ENCODE measurements around the gene DENND4A. TPM values are rescaled to one million over a fixed set of nuclear protein-coding genes. Genes with fewer than 3 reads are reported as not detected.

Gene DENND4A
- total RNA-seq, 1 experiment from 2014 or later, result 62.4 TPM

DNA sequence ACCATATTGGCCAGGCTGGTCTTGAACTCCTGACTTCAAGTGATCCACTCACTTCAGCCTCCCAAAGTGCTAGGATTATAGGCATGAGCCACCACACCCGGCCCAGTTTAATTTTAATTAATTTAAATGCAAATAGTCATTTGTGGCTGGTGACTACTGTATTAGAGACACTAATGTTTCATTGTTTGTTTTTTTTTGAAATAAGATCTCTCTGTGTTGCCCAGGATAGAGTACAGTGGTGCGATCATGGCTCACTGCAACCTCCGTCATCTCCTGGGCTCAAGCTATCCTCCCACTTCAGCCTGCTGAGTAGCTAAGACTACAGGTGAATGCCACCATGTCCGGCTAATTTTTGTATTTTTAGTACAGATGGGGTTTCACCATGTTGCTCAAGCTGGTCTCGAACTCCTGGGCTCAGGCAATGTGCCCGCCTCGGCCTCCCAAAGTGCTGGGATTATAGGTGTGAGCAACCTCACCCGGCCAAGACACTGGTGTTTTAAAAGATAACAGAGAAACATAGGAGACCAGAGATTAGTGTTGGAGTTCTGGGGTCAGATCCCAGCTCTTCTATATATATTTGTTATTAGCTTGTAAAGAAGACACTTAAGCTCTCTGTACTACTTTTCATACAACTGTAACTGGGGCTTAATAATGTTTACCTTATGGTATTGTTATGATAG lies 42.6 kb upstream of the DENND4A start:
- no peaks in the 10 kb centered on the region for H3K9me2 ChIP-seq (replicated peaks; ENCODE audit: insufficient read depth, low read length)
- H3K4me1 ChIP-seq (ENCODE audit: low read length), result peaks cover 14% of the 10 kb centered on the region
- H4K20me1 ChIP-seq (ENCODE audit: insufficient read depth, low read depth, low read length), result no peaks in the 10 kb centered on the region
- H3K79me2 ChIP-seq (ENCODE audit: low read length), result no peaks in the 10 kb centered on the region
- no peaks in the 10 kb centered on the region for H3K36me3 ChIP-seq (ENCODE audit: insufficient read depth, low read length)
- H3K27me3 ChIP-seq (ENCODE audit: low read length), result no peaks in the 10 kb centered on the region
- H3K27ac ChIP-seq (ENCODE audit: low read length), result no peak overlapping the region
- H3K4me2 ChIP-seq (ENCODE audit: low read depth, low read length, poor library complexity, severe bottlenecking), result no peak overlapping the region
- H3K9ac ChIP-seq (ENCODE audit: low read length), result no peak overlapping the region
- no peak overlapping the region for H3K4me3 ChIP-seq (ENCODE audit: low read length)
- no peaks in the 10 kb centered on the region for H3K9me3 ChIP-seq (ENCODE audit: low read length)
- no peak for DNase-seq
- H2AFZ ChIP-seq (ENCODE audit: low read length), result no peak overlapping the region

- Histone ChIP-seq H3K27me3 (ENCODE audit: low read length) (no peaks in the 10 kb centered on the region), H3K79me2 (ENCODE audit: low read length) (no peaks in the 10 kb centered on the region), H3K9ac (ENCODE audit: low read length) (no peak overlapping the region), H3K4me2 (ENCODE audit: low read depth, low read length, poor library complexity, severe bottlenecking) (no peak overlapping the region), H3K9me3 (ENCODE audit: low read length) (no peaks in the 10 kb centered on the region), H3K4me1 (ENCODE audit: low read length) (peaks cover 14% of the 10 kb centered on the region), H3K36me3 (ENCODE audit: insufficient read depth, low read length) (no peaks in the 10 kb centered on the region), H3K27ac (ENCODE audit: low read length) (no peak overlapping the region), H3K4me3 (ENCODE audit: low read length) (no peak overlapping the region), H4K20me1 (ENCODE audit: insufficient read depth, low read depth, low read length) (no peaks in the 10 kb centered on the region), H3K9me2 (replicated peaks; ENCODE audit: insufficient read depth, low read length) (no peaks in the 10 kb centered on the region), H2AFZ (ENCODE audit: low read length) (peak overlapping the region; percentile 60)
- DNase-seq, result no peak
Observed at GRCh38 chr15:65833501-65834205, 41.6 kb upstream of the DENND4A start.

GRCh38 chr15:65832549-65833364 lies 40.7 kb upstream of the DENND4A start:
- Histone ChIP-seq H3K9ac (ENCODE audit: low read length) (no peak overlapping the region), H3K4me3 (ENCODE audit: low read length) (no peak overlapping the region), H3K27me3 (ENCODE audit: low read length) (no peaks in the 10 kb centered on the region), H3K9me2 (replicated peaks; ENCODE audit: insufficient read depth, low read length) (no peaks in the 10 kb centered on the region), H3K79me2 (ENCODE audit: low read length) (no peaks in the 10 kb centered on the region), H4K20me1 (ENCODE audit: insufficient read depth, low read depth, low read length) (no peaks in the 10 kb centered on the region), H3K27ac (ENCODE audit: low read length) (no peak overlapping the region), H3K4me2 (ENCODE audit: low read depth, low read length, poor library complexity, severe bottlenecking) (no peak overlapping the region), H2AFZ (ENCODE audit: low read length) (peak overlapping the region; percentile 60; the same call in 1 of the 2 replicates), H3K9me3 (ENCODE audit: low read length) (no peaks in the 10 kb centered on the region), H3K36me3 (ENCODE audit: insufficient read depth, low read length) (no peaks in the 10 kb centered on the region), H3K4me1 (ENCODE audit: low read length) (peaks cover 19% of the 10 kb centered on the region)
- DNase-seq, result no peak

DNA sequence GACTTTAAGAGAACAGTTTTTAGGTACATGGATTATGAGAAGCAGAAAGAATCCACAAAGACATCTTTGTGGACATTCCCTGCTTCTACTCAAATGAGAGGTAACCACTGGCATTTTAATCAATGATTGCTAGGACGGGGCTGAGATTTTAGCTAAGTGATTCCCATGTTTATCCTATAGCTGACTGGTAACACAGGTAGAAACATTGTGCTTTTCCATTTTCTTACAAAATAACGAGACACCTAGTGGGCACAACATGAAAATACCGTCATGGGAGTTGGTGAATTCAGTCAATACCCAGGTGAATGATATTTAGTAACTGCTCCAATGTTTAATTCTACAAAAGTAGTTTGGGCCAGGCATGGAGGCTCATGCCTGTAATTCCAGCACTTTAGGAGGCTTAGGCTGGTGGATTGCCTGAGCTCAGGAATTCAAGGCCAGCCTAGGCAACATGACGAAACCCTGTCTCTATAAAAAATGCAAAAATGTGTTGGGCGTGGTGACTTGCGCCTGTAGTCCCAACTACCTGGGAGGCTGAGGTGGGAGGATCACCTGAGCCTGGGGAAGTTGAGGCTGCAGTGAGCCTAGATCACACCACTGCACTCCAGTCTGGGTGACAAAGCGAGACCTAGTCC lies 37.2 kb upstream of the DENND4A start:
- Histone ChIP-seq H3K4me3 (ENCODE audit: low read length) (no peak overlapping the region), H3K79me2 (ENCODE audit: low read length) (no peaks in the 10 kb centered on the region), H3K4me2 (ENCODE audit: low read depth, low read length, poor library complexity, severe bottlenecking) (no peak overlapping the region), H2AFZ (ENCODE audit: low read length) (no peak overlapping the region), H3K36me3 (ENCODE audit: insufficient read depth, low read length) (no peaks in the 10 kb centered on the region), H3K4me1 (ENCODE audit: low read length) (peaks cover 31% of the 10 kb centered on the region), H3K9me2 (replicated peaks; ENCODE audit: insufficient read depth, low read length) (no peaks in the 10 kb centered on the region), H4K20me1 (ENCODE audit: insufficient read depth, low read depth, low read length) (no peaks in the 10 kb centered on the region), H3K27me3 (ENCODE audit: low read length) (no peaks in the 10 kb centered on the region), H3K27ac (ENCODE audit: low read length) (no peak overlapping the region), H3K9me3 (ENCODE audit: low read length) (no peaks in the 10 kb centered on the region), H3K9ac (ENCODE audit: low read length) (no peak overlapping the region)
- peak; percentile 61 for DNase-seq

- Histone ChIP-seq H3K4me3 (ENCODE audit: low read length) (no peak overlapping the region), H3K4me2 (ENCODE audit: low read depth, low read length, poor library complexity, severe bottlenecking) (no peak overlapping the region), H3K9me2 (replicated peaks; ENCODE audit: insufficient read depth, low read length) (no peaks in the 10 kb centered on the region), H2AFZ (ENCODE audit: low read length) (no peak overlapping the region), H3K27ac (ENCODE audit: low read length) (no peak overlapping the region), H3K79me2 (ENCODE audit: low read length) (no peaks in the 10 kb centered on the region), H3K27me3 (ENCODE audit: low read length) (no peaks in the 10 kb centered on the region), H4K20me1 (ENCODE audit: insufficient read depth, low read depth, low read length) (no peaks in the 10 kb centered on the region), H3K36me3 (ENCODE audit: insufficient read depth, low read length) (no peaks in the 10 kb centered on the region), H3K9me3 (ENCODE audit: low read length) (no peaks in the 10 kb centered on the region), H3K4me1 (ENCODE audit: low read length) (peaks cover 25% of the 10 kb centered on the region), H3K9ac (ENCODE audit: low read length) (no peak overlapping the region)
- no peak for DNase-seq
Observed at GRCh38 chr15:65828585-65828984, 36.5 kb upstream of the DENND4A start.

DNA sequence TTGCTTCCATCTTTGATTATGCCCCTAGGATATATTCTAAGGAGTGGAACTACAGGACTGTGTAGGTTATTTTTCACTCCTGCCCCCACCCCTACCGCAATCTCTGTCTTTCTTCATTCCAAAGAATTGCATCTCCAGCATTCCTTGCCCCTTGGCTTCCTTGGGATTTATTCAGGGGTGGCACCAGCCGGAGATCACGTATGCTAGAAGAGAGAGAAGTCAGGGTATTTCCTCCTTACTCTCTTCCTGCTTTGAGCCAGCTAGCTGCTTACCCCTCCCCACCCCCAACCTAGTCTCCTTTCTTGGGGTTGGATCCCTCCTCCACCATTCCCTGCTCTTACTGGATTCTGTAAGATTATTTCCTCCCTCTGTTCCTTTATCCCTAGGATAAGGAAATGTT lies 35.0 kb upstream of the DENND4A start:
- H3K9me2 ChIP-seq (replicated peaks; ENCODE audit: insufficient read depth, low read length), result no peaks in the 10 kb centered on the region

GRCh38 chr15:65824941-65825544 lies 33.0 kb upstream of the DENND4A start:
- DNase-seq, result no peak
- H3K27me3 ChIP-seq (ENCODE audit: low read length), result no peaks in the 10 kb centered on the region
- H3K79me2 ChIP-seq (ENCODE audit: low read length), result no peaks in the 10 kb centered on the region
- no peak overlapping the region for H2AFZ ChIP-seq (ENCODE audit: low read length)
- H3K36me3 ChIP-seq (ENCODE audit: insufficient read depth, low read length), result no peaks in the 10 kb centered on the region
- H3K4me3 ChIP-seq (ENCODE audit: low read length), result no peak overlapping the region
- no peak overlapping the region for H3K4me2 ChIP-seq (ENCODE audit: low read depth, low read length, poor library complexity, severe bottlenecking)
- no peaks in the 10 kb centered on the region for H4K20me1 ChIP-seq (ENCODE audit: insufficient read depth, low read depth, low read length)
- no peak overlapping the region for H3K27ac ChIP-seq (ENCODE audit: low read length)
- no peaks in the 10 kb centered on the region for H3K9me3 ChIP-seq (ENCODE audit: low read length)
- H3K4me1 ChIP-seq (ENCODE audit: low read length), result peaks cover 17% of the 10 kb centered on the region
- H3K9me2 ChIP-seq (replicated peaks; ENCODE audit: insufficient read depth, low read length), result no peaks in the 10 kb centered on the region
- no peak overlapping the region for H3K9ac ChIP-seq (ENCODE audit: low read length)

More for the DNA sequence above, 35.0 kb upstream of the DENND4A start:
- DNase-seq, result no peak
- H3K36me3 ChIP-seq (ENCODE audit: insufficient read depth, low read length), result no peaks in the 10 kb centered on the region
- no peaks in the 10 kb centered on the region for H3K79me2 ChIP-seq (ENCODE audit: low read length)
- H3K27me3 ChIP-seq (ENCODE audit: low read length), result no peaks in the 10 kb centered on the region
- H3K4me3 ChIP-seq (ENCODE audit: low read length), result no peak overlapping the region
- H3K9me3 ChIP-seq (ENCODE audit: low read length), result no peaks in the 10 kb centered on the region
- no peak overlapping the region for H3K9ac ChIP-seq (ENCODE audit: low read length)
- H3K4me1 ChIP-seq (ENCODE audit: low read length), result peaks cover 17% of the 10 kb centered on the region
- H2AFZ ChIP-seq (ENCODE audit: low read length), result peak overlapping the region; percentile 10; the same call in 1 of the 2 replicates
- no peak overlapping the region for H3K27ac ChIP-seq (ENCODE audit: low read length)
- no peaks in the 10 kb centered on the region for H4K20me1 ChIP-seq (ENCODE audit: insufficient read depth, low read depth, low read length)
- peak overlapping the region; percentile 10 for H3K4me2 ChIP-seq (ENCODE audit: low read depth, low read length, poor library complexity, severe bottlenecking)
